Forelimb muscle (tissue), 1 donor: ENCODE results near the gene SELENOV. TPM values are rescaled to one million over a fixed set of nuclear protein-coding genes. Genes with fewer than 3 reads are reported as not detected.

ENCODE experiments used
- DNase-seq: peaks from one replicate; pipeline ENCODE4 v3.0.0-alpha.2; 2013; ENCODE audit warnings: low read depth
- polyA plus RNA-seq: library from polyadenylated mRNA; unstranded; fragments of 120-200 nt; gene quantifications from one replicate; pipeline ENCODE4 v1.2.1, GENCODE V29; 2013; ENCODE audit not compliant: insufficient read length

Gene SELENOV
- polyA plus RNA-seq, 1 donor = not detected

DNA sequence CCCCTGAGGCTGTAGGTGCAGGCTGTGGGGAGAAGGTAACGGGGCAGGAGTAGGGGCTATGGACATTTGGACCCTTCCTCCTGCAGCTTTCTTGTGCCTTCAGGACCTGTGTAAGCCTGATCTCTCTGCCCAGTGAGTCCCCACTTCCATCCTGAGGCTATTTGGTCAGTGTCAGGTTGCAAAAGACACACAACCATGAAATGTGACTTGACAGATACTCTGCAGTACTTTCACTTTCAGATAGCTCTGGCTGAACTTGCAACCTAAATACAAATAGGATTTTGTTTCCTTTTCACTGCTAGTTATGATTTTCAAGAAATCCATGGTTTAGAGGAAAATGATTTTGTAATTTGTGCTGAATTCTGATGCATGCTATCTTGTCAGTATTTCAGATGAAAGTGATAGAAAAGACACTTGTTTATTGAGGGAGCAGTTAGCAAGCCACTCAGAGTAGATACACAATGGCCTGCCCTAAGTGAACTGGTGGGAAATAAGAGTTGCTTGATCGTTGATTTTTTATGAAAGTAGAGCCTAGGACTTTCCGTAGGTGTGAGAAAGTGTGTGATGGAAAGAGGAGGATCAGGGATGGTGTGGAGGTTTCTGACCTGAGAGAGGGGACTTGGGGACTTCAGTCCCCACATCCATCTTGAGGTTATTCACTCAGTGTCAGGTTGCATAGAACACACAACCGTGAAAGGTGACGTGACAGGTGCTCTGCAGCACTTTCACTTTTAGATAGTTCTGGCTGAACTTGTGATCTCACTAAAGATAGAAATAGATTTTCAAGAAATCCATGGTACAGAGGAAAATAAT lies 43.1 kb downstream of the SELENOV start:
- DNase-seq = no peak

- DNase-seq = no peak
Measured at GRCh38 chr19:39558624-39559117, 43.7 kb downstream of the SELENOV start.

- no peak for DNase-seq
Measured at GRCh38 chr19:39563408-39563807, 48.5 kb downstream of the SELENOV start.

- DNase-seq = no peak
Measured at GRCh38 chr19:39566064-39566463, 51.1 kb downstream of the SELENOV start.

GRCh38 chr19:39568604-39569003 lies 53.7 kb downstream of the SELENOV start:
- no peak for DNase-seq

Other genes with a start within 250 kb of the SELENOV start
- gene IFNL2, start 246.7 kb upstream of the SELENOV start, polyA plus RNA-seq = not detected
- gene IFNL1, start 218.7 kb upstream of the SELENOV start, polyA plus RNA-seq = not detected
- 0.77 TPM for gene LRFN1, start 194.3 kb upstream of the SELENOV start, polyA plus RNA-seq
- gene GMFG, start 179.1 kb upstream of the SELENOV start, polyA plus RNA-seq = 14.5 TPM
- gene SAMD4B, start 172.7 kb upstream of the SELENOV start, polyA plus RNA-seq = 79.3 TPM
- gene PAF1, start 124.0 kb upstream of the SELENOV start, polyA plus RNA-seq = 35.7 TPM
- 23.9 TPM for gene MED29, start 123.8 kb upstream of the SELENOV start, polyA plus RNA-seq
- gene ZFP36, start 108.3 kb upstream of the SELENOV start, polyA plus RNA-seq = 36.5 TPM
- 43.0 TPM for gene PLEKHG2, start 102.5 kb upstream of the SELENOV start, polyA plus RNA-seq
- gene RPS16, start 79.2 kb upstream of the SELENOV start, polyA plus RNA-seq = 2,074 TPM
- gene SUPT5H, start 69.6 kb upstream of the SELENOV start, polyA plus RNA-seq = 81.6 TPM
- gene TIMM50, start 34.3 kb upstream of the SELENOV start, polyA plus RNA-seq = 49.2 TPM
- 0.10 TPM for gene DLL3, start 16.2 kb upstream of the SELENOV start, polyA plus RNA-seq
- gene EID2B, start 17.7 kb downstream of the SELENOV start, polyA plus RNA-seq = 2.0 TPM
- 8.8 TPM for gene EID2, start 25.0 kb downstream of the SELENOV start, polyA plus RNA-seq
- gene LGALS13, start 87.4 kb downstream of the SELENOV start, polyA plus RNA-seq = 0.25 TPM
- not detected for gene LGALS16, start 140.8 kb downstream of the SELENOV start, polyA plus RNA-seq
- 0.30 TPM for gene LGALS14, start 189.3 kb downstream of the SELENOV start, polyA plus RNA-seq
- 1.3 TPM for gene CLC, start 222.9 kb downstream of the SELENOV start, polyA plus RNA-seq